GM12872 (cell line): ENCODE results near the gene RARG.

ENCODE experiments used
- TF ChIP-seq, protein P1 (sequence below): IDR thresholded peaks from 3 replicates; pipeline ENCODE4 v1.5.1; 2011; ENCODE audit warnings: low read depth, mild to moderate bottlenecking, low read length, moderate library complexity; ENCODE audit not compliant: insufficient read depth

The RARG gene

DNA sequence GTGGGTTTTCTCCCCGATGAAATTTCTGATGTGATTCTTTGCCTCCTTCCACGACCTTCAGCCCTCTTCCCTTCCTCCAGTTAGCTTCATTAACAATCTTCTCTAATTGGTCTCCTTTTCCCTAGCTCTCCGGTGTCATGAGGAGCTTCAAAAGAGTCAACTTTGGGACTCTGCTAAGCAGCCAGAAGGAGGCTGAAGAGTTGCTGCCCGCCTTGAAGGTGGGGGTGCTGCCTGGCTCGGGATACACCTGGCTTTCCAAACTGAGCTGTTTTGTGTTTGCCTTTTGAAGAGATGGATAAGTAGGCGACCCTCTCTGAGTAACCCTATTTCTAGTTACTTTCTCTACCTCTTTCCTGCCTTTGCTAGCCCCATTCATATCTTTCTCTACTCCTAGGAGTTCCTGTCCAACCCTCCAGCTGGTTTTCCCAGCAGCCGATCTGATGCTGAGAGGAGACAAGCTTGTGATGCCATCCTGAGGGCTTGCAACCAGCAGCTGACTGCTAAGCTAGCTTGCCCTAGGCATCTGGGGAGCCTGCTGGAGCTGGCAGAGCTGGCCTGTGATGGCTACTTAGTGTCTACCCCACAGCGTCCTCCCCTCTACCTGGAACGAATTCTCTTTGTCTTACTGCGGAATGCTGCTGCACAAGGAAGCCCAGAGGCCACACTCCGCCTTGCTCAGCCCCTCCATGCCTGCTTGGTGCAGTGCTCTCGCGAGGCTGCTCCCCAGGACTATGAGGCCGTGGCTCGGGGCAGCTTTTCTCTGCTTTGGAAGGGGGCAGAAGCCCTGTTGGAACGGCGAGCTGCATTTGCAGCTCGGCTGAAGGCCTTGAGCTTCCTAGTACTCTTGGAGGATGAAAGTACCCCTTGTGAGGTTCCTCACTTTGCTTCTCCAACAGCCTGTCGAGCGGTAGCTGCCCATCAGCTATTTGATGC is 36.9 kb upstream of the RARG start:
- TF ChIP-seq, protein P1, sequence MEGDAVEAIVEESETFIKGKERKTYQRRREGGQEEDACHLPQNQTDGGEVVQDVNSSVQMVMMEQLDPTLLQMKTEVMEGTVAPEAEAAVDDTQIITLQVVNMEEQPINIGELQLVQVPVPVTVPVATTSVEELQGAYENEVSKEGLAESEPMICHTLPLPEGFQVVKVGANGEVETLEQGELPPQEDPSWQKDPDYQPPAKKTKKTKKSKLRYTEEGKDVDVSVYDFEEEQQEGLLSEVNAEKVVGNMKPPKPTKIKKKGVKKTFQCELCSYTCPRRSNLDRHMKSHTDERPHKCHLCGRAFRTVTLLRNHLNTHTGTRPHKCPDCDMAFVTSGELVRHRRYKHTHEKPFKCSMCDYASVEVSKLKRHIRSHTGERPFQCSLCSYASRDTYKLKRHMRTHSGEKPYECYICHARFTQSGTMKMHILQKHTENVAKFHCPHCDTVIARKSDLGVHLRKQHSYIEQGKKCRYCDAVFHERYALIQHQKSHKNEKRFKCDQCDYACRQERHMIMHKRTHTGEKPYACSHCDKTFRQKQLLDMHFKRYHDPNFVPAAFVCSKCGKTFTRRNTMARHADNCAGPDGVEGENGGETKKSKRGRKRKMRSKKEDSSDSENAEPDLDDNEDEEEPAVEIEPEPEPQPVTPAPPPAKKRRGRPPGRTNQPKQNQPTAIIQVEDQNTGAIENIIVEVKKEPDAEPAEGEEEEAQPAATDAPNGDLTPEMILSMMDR, result no peak

- TF ChIP-seq, protein P1, result peak; percentile 63
Measured at GRCh38 chr12:53267999-53268629, 36.1 kb upstream of the RARG start, which contains the start of gene ESPL1. TSS of gene ESPL1 (plus strand) at chr12:53268299. CDS start at chr12:53268767, 468 bp downstream.

DNA sequence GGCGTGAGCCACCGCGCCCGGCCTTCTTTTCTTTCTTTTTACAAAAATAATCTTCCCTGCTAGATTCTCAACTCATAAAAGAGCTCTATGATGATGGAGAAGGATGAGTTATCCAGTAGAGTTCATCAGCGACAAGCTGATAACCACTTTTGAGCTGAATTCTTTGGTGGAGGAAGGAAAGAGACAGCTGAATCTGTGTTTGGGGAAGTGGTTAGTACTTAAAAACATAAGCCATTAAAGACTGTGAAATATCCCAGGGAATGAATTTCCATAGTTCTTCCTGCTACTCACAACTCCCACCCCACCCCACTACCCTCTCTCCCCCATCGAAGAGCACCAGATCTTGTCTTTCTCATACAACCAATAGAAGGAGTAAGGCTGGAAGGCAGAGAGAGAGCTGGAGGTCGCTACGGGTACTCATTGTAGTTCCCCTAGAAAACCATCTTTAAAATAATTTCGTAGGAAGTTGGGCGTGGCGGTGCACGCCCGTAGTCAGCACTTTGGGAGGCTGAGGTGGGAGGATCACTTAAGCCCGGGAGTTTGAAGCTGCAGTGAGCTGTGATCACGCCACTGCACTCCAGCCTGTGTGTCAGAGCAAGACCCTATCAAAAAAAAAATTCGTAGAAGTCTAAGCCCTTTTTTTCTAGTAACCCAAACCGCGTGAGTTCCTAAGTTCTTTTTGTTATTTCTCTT is 35.4 kb upstream of the RARG start:
- TF ChIP-seq, protein P1, result no peak

GRCh38 chr12:53265783-53266182 is 33.8 kb upstream of the RARG start:
- TF ChIP-seq, protein P1, result no peak

DNA sequence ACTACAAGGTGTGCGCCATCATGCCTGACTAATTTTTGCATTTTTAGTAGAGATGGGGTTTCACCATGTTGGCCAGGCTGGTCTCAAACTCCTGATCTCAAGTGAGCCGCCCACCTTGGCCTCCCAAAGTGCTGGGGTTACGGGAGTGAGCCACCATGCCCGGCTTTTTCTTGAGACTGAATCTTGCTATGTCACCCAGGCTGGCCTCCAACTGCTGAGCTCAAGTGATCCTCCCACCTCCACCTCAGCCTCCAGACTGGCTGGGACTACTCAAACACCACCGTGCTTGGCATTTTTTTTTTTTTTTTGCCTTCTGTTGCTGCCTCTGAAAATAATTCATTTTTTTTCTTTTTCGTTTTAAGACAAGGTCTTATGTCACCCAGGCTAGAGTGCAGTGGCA is 27.9 kb upstream of the RARG start:
- TF ChIP-seq, protein P1, result no peak

DNA sequence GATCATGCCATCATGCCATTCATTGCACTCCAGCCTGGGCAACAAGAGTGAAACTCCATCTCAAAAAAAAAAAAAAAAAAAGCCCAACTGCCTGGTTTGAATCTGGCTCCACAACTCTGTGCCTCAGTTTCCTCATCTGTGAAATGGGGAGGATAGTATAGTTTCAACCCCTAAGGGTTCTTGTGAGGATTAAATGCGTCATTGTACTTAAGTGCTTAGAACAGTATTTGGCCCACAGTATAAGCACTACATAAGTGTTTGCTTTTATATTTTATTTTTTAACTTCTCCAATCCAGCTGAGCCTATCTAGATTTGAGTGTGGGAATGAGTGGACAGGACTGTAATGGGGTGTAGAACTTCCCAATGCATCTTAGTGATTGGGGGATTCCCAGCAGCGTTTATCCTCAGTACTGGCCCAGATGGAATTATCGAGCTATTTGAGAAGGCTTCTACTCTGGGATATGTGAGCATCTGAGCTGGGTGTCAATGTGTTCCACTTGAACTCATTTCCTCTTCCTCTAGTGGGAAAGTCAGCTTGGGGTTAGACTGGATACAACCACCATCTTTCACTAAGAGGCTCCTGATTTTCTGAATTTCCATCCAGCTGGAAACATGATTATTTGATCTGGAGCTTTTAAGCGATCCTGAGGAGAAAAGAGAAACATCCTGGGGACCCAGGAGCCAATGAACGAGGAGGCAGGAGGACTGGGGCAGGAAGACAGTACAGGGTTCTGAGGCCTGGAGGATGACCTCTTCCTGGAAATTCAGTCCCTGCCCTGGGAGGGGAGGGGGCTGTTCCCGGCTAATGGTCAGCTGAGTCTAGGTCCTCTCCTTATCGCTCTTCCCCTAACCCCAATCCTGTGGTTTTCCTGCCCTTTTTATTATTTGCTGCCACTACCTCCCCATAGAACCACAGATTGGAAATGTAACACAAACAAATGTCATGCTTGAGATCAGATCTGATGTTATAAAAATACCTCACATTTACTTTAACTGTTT is 26.8 kb upstream of the RARG start:
- TF ChIP-seq, protein P1, result no peak
